ENCODE results near the gene GPR156.

GRCh38 chr3:120156699-120157098 is 128.3 kb downstream of the GPR156 start:
- TF ChIP-seq CTCF (conservative IDR thresholded peaks at IDR 0.05; ENCODE audit: low read depth, low read length): no peak
- no peak for TF ChIP-seq MAFK (IDR thresholded peaks at IDR 0.05; ENCODE audit: low read depth, low read length)
- no peak for TF ChIP-seq ELK1 (IDR thresholded peaks at IDR 0.05; ENCODE audit: borderline replicate concordance, low read depth, low read length)
- TF ChIP-seq POLR2A (IDR thresholded peaks at IDR 0.05; ENCODE audit: low read depth, low read length): no peak
- TF ChIP-seq CEBPB (IDR thresholded peaks at IDR 0.05; ENCODE audit: low read depth, low read length): no peak
- TF ChIP-seq SMC3 (IDR thresholded peaks at IDR 0.05; ENCODE audit: low read depth, low read length): no peak
- no peak for TF ChIP-seq MXI1 (IDR thresholded peaks at IDR 0.05; ENCODE audit: borderline replicate concordance, low read depth, low read length)
- no peak for TF ChIP-seq RAD21 (IDR thresholded peaks at IDR 0.05; ENCODE audit: low read length)
